HG03103 (cell line): ENCODE results near the gene RGPD3.

Experiments used
- ATAC-seq: cut with Tn5 transposase; IDR thresholded peaks from one replicate; pipeline ENCODE4 v1.9.1; 2021; ENCODE audit warnings: low read depth; ENCODE audit not compliant: unreplicated experiment

The RGPD3 gene

GRCh38 chr2:106344302-106344701, 123.9 kb downstream of the RGPD3 start:
- no peak for ATAC-seq

DNA sequence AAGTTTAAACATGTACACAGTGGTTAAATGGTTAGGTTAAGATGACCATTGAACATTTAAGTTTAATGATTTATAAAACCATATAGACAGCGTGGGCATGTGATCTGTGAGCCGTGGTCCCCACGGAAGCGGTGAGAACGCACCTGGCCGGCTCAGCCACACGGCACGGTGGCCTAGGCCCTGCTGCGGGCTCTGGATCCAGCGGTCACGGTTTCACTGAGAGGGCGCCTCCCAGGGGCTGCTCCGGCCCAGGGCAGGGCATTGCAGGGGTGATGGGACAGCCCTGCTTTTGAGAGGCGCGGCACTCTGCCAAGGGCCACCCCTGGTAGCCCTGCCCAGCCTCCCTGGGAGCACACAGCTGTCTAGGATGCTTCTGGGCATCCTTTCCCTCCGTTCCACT, 124.9 kb downstream of the RGPD3 start:
- ATAC-seq, result no peak

GRCh38 chr2:106342831-106343251, 125.4 kb downstream of the RGPD3 start:
- no peak for ATAC-seq

- ATAC-seq, result no peak
Observed at GRCh38 chr2:106341666-106342065, 126.5 kb downstream of the RGPD3 start.
